NOMO-1 treated with dmso at 0.1 percent for 144 hours (cell line): ENCODE results near the gene L2HGDH.

Source experiments
- DNase-seq: peaks from one replicate; lab custom pipeline; 2025; ENCODE audit not compliant: unreplicated experiment; lab: John Stamatoyannopoulos, UW

L2HGDH gene

GRCh38 chr14:50230701-50231474 is 81.1 kb downstream of the L2HGDH start:
- DNase-seq, result peak; percentile 61

GRCh38 chr14:50230401-50230700 is 81.7 kb downstream of the L2HGDH start:
- no peak for DNase-seq

GRCh38 chr14:50229681-50230080 is 82.3 kb downstream of the L2HGDH start:
- no peak for DNase-seq

GRCh38 chr14:50228313-50228712 is 83.7 kb downstream of the L2HGDH start:
- no peak for DNase-seq

- DNase-seq, result peak; percentile 22
These were observed 86.1 kb downstream of the L2HGDH start for GRCh38 chr14:50225974-50226297.

- no peak for DNase-seq
These were observed 86.7 kb downstream of the L2HGDH start for GRCh38 chr14:50225067-50225973.

GRCh38 chr14:50222055-50222613 is 89.9 kb downstream of the L2HGDH start:
- no peak for DNase-seq

GRCh38 chr14:50218501-50218900 is 93.5 kb downstream of the L2HGDH start:
- DNase-seq, result no peak

GRCh38 chr14:50215416-50215815 is 96.6 kb downstream of the L2HGDH start:
- DNase-seq, result no peak

- no peak for DNase-seq
These were observed 98.2 kb downstream of the L2HGDH start for GRCh38 chr14:50213795-50214194.

GRCh38 chr14:50212726-50213125 is 99.3 kb downstream of the L2HGDH start:
- no peak for DNase-seq

- no peak for DNase-seq
These were observed 102.0 kb downstream of the L2HGDH start for GRCh38 chr14:50210074-50210473.

- DNase-seq, result no peak
These were observed 113.5 kb downstream of the L2HGDH start for GRCh38 chr14:50198499-50198898.

- peak; percentile 4 for DNase-seq
These were observed 120.5 kb downstream of the L2HGDH start for GRCh38 chr14:50191499-50191898.
